Common myeloid progenitor, CD34-positive (primary cell): Measurements from ENCODE around the gene SAYSD1. TPM values are rescaled to one million over a fixed set of nuclear protein-coding genes. Genes with fewer than 3 reads are reported as not detected.

ENCODE experiments used
- CTCF ChIA-PET: fragments of 350-600 bp; sonication (Branson Sonifier 250); formaldehyde crosslinking; loops from one replicate; lab custom pipeline; 2021; ENCODE audit warnings: antibody characterized with exemption; lab: Charles Lee
- POLR2A ChIA-PET: fragments of 350-600 bp; sonication (Branson Sonifier 250); formaldehyde crosslinking; loops from one replicate; lab custom pipeline; 2021; ENCODE audit warnings: antibody characterized with exemption; lab: Charles Lee
- DNase-seq, 3 donors: peaks; one replicate each; pipeline versions ENCODE4 v3.0.0 to v3.0.0-alpha.2; 2013
- H3K27ac ChIP-seq, 2 experiments: 1 replicate in 1 of 2; 2 replicates in 1 of 2; pipeline ENCODE4 v1.7.0; 2013; ENCODE audit warnings: inconsistent platforms in 2 of 2, low read length in 2 of 2, mild to moderate bottlenecking in 2 of 2, low read depth in 1 of 2, moderate library complexity in 1 of 2; ENCODE audit not compliant: severe bottlenecking in 2 of 2, insufficient read depth in 1 of 2, poor library complexity in 1 of 2
- H3K27me3 ChIP-seq, 5 experiments: replicated peaks in 2 of 5; 1 replicate in 3 of 5; 2 replicates in 2 of 5; pipeline versions ENCODE4 v1.6.1 to v1.7.0; 2013; ENCODE audit warnings: low read length in 4 of 5, mild to moderate bottlenecking in 2 of 5, moderate library complexity in 2 of 5, inconsistent platforms in 1 of 5; ENCODE audit not compliant: insufficient read depth in 5 of 5, control insufficient read depth in 4 of 5
- H3K36me3 ChIP-seq, 4 experiments: 1 replicate in 2 of 4; 2 replicates in 2 of 4; pipeline versions ENCODE4 v1.6.1 to v1.7.0; 2013; ENCODE audit warnings: low read length in 3 of 4, control low read depth in 1 of 4, mild to moderate bottlenecking in 1 of 4; ENCODE audit not compliant: control insufficient read depth in 4 of 4, insufficient read depth in 4 of 4
- H3K4me1 ChIP-seq, 4 experiments: 1 replicate in 3 of 4; 2 replicates in 1 of 4; pipeline versions ENCODE4 v1.6.1 to v1.7.1; 2013; ENCODE audit warnings: low read length in 3 of 4, mild to moderate bottlenecking in 3 of 4, control low read depth in 1 of 4, inconsistent platforms in 1 of 4, moderate library complexity in 1 of 4; ENCODE audit not compliant: control insufficient read depth in 4 of 4, insufficient read depth in 4 of 4; ENCODE audit errors: control extremely low read depth in 1 of 4
- H3K4me3 ChIP-seq, 7 experiments: 1 replicate in 4 of 7; 2 replicates in 3 of 7; pipeline versions ENCODE4 v1.5.1 to v1.7.0; 2013; ENCODE audit warnings: mild to moderate bottlenecking in 7 of 7, low read length in 6 of 7, moderate library complexity in 6 of 7, inconsistent platforms in 2 of 7, low read depth in 2 of 7, control low read depth in 1 of 7; ENCODE audit not compliant: insufficient read depth in 4 of 7, control insufficient read depth in 1 of 7; ENCODE audit errors: extremely low read depth in 1 of 7
- H3K9me3 ChIP-seq, 5 experiments: 1 replicate in 4 of 5; 2 replicates in 1 of 5; pipeline versions ENCODE4 v1.6.1 to v1.7.1; 2013; ENCODE audit warnings: low read length in 4 of 5, mild to moderate bottlenecking in 2 of 5, inconsistent platforms in 1 of 5, low read depth in 1 of 5, moderate library complexity in 1 of 5; ENCODE audit not compliant: control insufficient read depth in 4 of 5, insufficient read depth in 2 of 5; ENCODE audit errors: control extremely low read depth in 1 of 5
- WGBS: methylation state at CpG from one replicate; pipeline ENCODE4 v1.1.5; 2013; ENCODE audit not compliant: insufficient coverage; 5-methylcytosine and 5-hydroxymethylcytosine counted together
- polyA plus RNA-seq: library from polyadenylated mRNA; unstranded; fragments of 120-200 nt; gene quantifications from one replicate; pipeline ENCODE4 v1.2.1, GENCODE V29; 2013

The SAYSD1 gene, protein sequence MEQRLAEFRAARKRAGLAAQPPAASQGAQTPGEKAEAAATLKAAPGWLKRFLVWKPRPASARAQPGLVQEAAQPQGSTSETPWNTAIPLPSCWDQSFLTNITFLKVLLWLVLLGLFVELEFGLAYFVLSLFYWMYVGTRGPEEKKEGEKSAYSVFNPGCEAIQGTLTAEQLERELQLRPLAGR
- 11.2 TPM for polyA plus RNA-seq

DNA sequence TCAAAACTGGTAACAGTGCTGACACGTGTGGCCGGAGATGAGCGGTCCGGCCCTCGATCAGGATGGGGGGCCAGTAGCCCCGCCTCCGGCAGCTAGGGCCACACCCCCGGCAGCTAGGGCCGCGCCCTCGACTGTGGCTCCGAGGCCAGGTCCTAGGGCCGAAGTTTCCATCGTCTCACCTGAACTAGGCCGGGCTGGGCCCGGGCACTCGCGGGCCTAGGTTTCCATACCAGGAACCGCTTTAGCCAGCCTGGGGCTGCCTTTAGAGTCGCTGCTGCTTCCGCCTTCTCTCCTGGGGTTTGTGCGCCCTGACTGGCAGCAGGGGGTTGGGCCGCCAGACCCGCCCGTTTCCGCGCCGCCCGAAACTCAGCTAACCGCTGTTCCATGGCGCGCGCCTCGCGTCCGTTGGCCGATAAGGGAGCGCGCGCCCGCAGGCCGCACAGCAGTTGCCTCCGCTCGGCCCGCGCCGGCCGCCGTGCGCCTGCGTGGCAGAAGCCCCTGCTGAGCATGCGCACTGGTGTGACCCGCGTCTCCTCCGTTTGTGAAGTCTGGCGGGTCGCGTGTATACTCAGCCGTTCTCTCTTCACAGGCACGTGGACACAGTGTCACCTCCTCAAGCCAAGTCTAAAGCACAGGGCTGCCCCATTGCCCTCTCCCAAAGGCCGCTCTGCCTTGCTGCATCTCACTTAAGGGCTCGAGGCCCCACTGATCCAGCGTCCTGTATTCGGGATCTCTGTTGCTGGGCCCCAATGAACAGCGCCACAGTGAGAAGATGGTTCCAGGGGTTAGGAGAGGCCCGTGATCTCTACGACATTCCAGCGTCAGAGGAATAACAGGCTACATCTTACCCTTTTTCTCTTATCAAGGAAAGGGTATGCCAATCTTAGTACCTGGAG lies at the start of gene SAYSD1:
TSS of gene SAYSD1 (minus strand) at position 483 of the 896 bp plus-strand sequence. CDS start at position 386, 97 bp downstream.
- Histone ChIP-seq H3K4me1 (peaks cover 4 to 17% (median 12%) of the 10 kb centered on the region in 4 experiments), H3K9me3 (no peaks in the 10 kb centered on the region), H3K27ac (peak within 1 kb of the TSS; percentile 73 to 91), H3K27me3 (peaks cover 0 to 2% (median 0%) of the 10 kb centered on the region in 5 experiments), H3K36me3 (peaks cover 0 to 7% (median 6%) of the 10 kb centered on the region in 4 experiments), H3K4me3 (peak within 1 kb of the TSS; percentile 60 to 89 (median 76))
- peak; percentile 96 to 98 (median 98) for DNase-seq
- POLR2A ChIA-PET, result no interaction called here
- WGBS, result 6% methylated on average over 66 of the region's 68 CpGs
- CTCF ChIA-PET, result interaction anchor here (1.0 to 2.0 kb wide), 4 partner anchors 9 to 51 kb away, joined by 3 to 5 read pairs (median 4); no protein-coding TSS in a partner anchor

DNA sequence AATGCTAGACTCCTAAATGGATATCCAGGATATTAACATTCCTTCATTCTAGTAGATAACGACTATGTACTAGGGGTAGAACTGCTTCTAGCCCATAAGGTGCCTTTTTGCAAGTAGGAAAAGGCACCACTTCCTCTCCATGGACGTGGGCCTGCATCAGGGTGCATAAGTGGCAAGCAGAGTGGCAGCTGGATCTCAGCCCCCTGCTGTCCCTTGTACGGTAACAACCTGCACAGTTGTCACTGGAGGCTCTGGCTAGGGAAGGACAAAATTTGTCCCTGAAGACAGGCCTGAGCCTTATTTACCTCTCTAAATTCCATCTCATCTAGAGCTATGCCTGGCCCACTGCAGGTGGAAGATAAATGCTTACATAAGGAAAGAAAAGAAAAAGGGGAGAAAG lies 42.5 kb upstream of the SAYSD1 start:
- no peak overlapping the region for H3K4me3 ChIP-seq
- H3K4me1 ChIP-seq, result peaks cover 0 to 21% (median 8%) of the 10 kb centered on the region in 4 experiments
- ChIA-PET CTCF (interaction anchor here (0.6 to 3.0 kb wide), 8 partner anchors 10 to 160 kb away, joined by 3 to 12 read pairs (median 4); no protein-coding TSS in a partner anchor), POLR2A (no interaction called here)
- no peaks in the 10 kb centered on the region for H3K27me3 ChIP-seq
- WGBS, result 48% methylated on average over 3 of the region's 3 CpGs
- H3K27ac ChIP-seq, result no peak overlapping the region
- H3K36me3 ChIP-seq, result no peaks in the 10 kb centered on the region
- peak in 2 of 3 donors; percentile 42 to 47 for DNase-seq
- H3K9me3 ChIP-seq, result no peaks in the 10 kb centered on the region

DNA sequence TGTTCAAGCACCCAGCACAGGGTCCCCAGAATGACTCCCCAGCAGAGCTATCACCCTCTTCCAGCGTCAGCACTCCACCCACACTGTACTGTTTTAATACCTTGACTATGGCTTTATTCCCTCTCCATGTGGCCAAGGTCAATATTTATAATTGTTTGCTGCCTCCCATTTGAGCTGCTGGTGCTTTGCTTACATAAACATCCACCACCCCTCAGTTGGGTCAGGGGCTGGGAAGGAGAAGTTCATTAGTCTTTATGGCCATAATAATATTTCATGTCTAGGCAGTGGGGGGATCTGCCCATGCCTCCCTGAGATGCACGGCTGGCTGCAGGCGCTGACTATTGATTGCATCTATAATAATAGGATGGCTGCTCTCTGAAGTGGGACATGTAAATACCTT lies 41.8 kb upstream of the SAYSD1 start:
- H3K27ac ChIP-seq, result no peak overlapping the region
- no peaks in the 10 kb centered on the region for H3K36me3 ChIP-seq
- no peaks in the 10 kb centered on the region for H3K27me3 ChIP-seq
- no peak overlapping the region for H3K4me3 ChIP-seq
- no peak for DNase-seq
- peaks cover under 1 to 28% (median 15%) of the 10 kb centered on the region in 4 experiments for H3K4me1 ChIP-seq
- no peaks in the 10 kb centered on the region for H3K9me3 ChIP-seq
- POLR2A ChIA-PET, result no interaction called here
- CTCF ChIA-PET, result interaction anchor here (1.2 to 3.0 kb wide), 4 partner anchors 10 to 160 kb away, joined by 3 to 12 read pairs (median 5); no protein-coding TSS in a partner anchor
- 100% methylated on average over 3 of the region's 3 CpGs for WGBS

DNA sequence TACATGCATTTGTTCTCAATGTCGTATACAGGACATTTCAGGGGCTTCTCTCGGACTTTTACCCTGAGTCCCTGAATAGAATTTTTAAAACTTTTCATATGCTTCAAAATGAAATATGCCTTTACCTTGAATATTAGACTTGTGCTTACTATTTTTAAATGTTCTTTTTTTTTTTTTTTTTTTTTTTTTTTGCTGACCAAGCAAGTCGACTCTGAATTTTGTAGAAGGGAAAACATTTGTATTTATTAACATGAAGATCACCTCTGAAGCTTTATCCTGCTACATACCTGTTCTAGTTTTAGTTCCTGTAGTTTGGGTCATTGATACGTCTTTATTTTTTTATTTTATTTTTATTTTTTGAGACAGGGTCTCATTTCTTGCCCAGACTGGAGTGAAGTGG lies 39.7 kb upstream of the SAYSD1 start:
- no peak for DNase-seq
- Histone ChIP-seq H3K4me1 (peaks cover 3 to 41% (median 19%) of the 10 kb centered on the region in 4 experiments), H3K27ac (no peak overlapping the region), H3K9me3 (no peaks in the 10 kb centered on the region), H3K27me3 (no peaks in the 10 kb centered on the region), H3K4me3 (no peak overlapping the region), H3K36me3 (no peaks in the 10 kb centered on the region)
- CTCF ChIA-PET, result no interaction called here
- 100% methylated on average over 1 of the region's 4 CpGs for WGBS
- POLR2A ChIA-PET, result no interaction called here

DNA sequence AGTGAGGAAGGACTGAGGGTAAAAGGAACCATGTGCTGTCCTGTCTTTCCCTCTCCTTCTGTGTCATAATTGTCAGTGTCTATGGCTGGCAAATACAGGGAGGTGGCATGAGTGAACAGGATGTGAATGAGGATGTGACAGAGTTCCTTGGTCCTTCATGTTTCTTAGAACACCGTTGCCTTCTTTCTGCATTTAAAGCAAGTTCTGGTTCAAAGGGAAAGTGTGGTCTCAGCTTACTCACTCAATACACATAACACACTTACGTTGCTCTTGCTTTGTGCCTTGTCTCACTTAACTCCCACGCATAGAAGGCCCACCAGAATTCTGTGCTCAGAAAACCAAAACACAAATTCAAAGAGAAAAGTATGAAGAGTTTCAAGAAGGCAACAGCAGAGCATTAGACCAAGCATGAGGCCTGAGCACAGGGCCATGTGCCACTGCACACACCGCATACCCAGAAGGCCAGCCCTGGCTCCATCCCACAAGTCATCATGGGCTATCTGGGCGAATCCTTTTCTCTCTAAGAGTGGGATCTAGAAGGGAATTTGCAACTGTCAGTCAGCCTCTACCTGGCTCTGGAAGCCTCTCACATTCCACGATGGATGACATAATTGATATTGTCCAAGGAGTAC lies 38.9 kb upstream of the SAYSD1 start:
- WGBS, result 95% methylated on average over 3 of the region's 6 CpGs
- no peaks in the 10 kb centered on the region for H3K9me3 ChIP-seq
- no peak overlapping the region for H3K27ac ChIP-seq
- peaks cover 3 to 41% (median 19%) of the 10 kb centered on the region in 4 experiments for H3K4me1 ChIP-seq
- no peaks in the 10 kb centered on the region for H3K27me3 ChIP-seq
- no peaks in the 10 kb centered on the region for H3K36me3 ChIP-seq
- ChIA-PET POLR2A (no interaction called here), CTCF (interaction anchor here (1.1 to 1.7 kb wide), 5 partner anchors 12 to 157 kb away, joined by 4 to 8 read pairs (median 5); no protein-coding TSS in a partner anchor)
- peak in 2 of 3 donors; percentile 42 to 50 for DNase-seq
- H3K4me3 ChIP-seq, result no peak overlapping the region

DNA sequence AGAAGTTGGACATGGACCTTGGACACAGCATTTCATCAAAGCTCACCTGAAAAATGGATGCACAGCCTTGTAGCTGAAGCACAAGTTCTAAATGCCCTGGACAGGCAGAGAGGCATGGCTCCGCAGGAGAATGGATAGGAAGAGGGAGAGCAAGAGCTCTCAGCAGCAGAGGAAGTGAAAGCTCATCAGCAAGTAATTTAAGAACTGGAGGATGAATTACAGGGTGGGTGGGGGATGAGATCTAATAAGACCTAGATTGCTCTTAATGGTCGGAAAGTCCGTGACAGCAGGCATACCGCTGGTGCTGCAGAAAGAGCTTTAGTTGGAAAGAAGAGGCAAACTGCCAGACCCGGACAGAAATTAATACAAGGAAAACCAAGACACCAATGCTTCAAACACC lies 37.3 kb upstream of the SAYSD1 start:
- no peaks in the 10 kb centered on the region for H3K27me3 ChIP-seq
- POLR2A ChIA-PET, result no interaction called here
- WGBS, result 95% methylated on average over 4 of the region's 5 CpGs
- CTCF ChIA-PET, result interaction anchor here (0.7 to 1.9 kb wide), 6 partner anchors 13 to 157 kb away, joined by 3 to 6 read pairs (median 3); no protein-coding TSS in a partner anchor
- H3K36me3 ChIP-seq, result no peaks in the 10 kb centered on the region
- DNase-seq, result no peak
- peaks cover 3 to 34% (median 19%) of the 10 kb centered on the region in 4 experiments for H3K4me1 ChIP-seq
- H3K9me3 ChIP-seq, result no peaks in the 10 kb centered on the region
- H3K4me3 ChIP-seq, result no peak overlapping the region
- H3K27ac ChIP-seq, result no peak overlapping the region
